ENCODE measurements around the gene PTGR3. TPM values are rescaled to one million over a fixed set of nuclear protein-coding genes. Genes with fewer than 3 reads are reported as not detected.
A peak's percentile ranks its signal among the peaks of the same experiment; 100 is the strongest.

Gene PTGR3
- total and polyA plus RNA-seq, 2 experiments from 2014 or later: 17.4 to 21.1 TPM

DNA sequence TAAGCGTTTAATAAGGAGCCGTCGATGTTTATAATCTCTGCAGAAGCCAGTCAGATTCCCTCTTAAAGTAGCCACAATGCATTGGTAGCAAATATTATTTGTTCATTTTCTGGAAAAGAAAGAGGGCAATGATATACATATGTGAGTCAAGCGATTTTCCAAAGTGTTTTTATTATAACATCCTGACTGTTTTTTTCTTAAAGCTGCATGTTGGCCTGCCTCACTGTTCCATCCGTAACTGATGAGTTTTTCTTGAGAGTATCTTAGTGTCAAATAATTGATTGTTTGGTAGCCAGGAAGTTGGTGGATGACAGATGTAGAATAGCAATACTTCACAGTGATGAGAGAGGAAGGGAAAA, 5.4 kb upstream of the PTGR3 start:
- no peak overlapping the region for H3K4me3 ChIP-seq
- H3K27ac ChIP-seq: no peak overlapping the region
- no peaks in the 10 kb centered on the region for H3K9me3 ChIP-seq (ENCODE audit: low read depth)

DNA sequence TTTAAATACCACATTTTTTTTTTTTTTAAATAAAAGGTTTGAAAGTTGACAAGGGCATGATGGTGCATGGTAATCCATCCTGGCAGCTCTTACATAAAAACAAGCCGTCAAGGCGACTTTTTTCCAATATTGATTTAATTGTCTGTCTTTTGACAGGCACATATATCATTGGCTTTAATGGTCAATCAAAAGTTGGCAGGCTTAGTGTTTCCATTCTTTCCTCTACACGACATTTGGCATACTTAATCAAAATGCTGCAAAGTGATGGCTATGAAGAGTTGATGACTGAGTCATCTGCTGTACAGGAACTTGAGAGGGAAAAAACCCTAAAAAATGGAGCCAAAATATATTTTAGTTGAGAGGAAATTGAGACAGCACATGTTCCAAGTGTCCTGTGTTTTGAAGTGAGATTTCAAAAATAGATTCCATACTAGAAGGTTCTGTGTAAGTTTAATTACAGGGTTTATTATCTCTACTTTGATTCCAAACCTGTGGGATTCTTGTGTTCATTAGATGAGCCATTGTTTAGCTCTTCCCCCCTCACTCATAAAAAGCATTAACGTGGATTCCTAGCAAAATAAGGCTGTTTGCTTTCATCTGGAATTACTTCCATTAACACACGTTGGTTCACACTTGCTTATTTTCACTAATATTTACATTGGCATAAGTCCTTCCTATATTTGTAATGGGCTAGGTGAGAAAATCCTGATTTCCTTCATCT, 4.8 kb upstream of the PTGR3 start:
- Histone ChIP-seq H3K27me3 (peaks cover 18% of the 10 kb centered on the region), H3K4me1 (ENCODE audit: low read depth) (peaks cover 23% of the 10 kb centered on the region), H3K9me3 (ENCODE audit: low read depth) (no peaks in the 10 kb centered on the region), H3K36me3 (no peaks in the 10 kb centered on the region), H3K4me3 (no peak overlapping the region), H3K27ac (no peak overlapping the region)
- peak in 1 of 2 donors; percentile 22 for DNase-seq (ENCODE audit: low read depth in 1 of 2, low spot score in 1 of 2)
- TF ChIP-seq, protein P1, sequence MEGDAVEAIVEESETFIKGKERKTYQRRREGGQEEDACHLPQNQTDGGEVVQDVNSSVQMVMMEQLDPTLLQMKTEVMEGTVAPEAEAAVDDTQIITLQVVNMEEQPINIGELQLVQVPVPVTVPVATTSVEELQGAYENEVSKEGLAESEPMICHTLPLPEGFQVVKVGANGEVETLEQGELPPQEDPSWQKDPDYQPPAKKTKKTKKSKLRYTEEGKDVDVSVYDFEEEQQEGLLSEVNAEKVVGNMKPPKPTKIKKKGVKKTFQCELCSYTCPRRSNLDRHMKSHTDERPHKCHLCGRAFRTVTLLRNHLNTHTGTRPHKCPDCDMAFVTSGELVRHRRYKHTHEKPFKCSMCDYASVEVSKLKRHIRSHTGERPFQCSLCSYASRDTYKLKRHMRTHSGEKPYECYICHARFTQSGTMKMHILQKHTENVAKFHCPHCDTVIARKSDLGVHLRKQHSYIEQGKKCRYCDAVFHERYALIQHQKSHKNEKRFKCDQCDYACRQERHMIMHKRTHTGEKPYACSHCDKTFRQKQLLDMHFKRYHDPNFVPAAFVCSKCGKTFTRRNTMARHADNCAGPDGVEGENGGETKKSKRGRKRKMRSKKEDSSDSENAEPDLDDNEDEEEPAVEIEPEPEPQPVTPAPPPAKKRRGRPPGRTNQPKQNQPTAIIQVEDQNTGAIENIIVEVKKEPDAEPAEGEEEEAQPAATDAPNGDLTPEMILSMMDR (IDR thresholded peaks at IDR 0.05; ENCODE audit: low read depth, low read length): no peak

More for the DNA sequence above, 5.4 kb upstream of the PTGR3 start:
- DNase-seq (ENCODE audit: low read depth in 1 of 2, low spot score in 1 of 2): no peak
- TF ChIP-seq, protein P1 (IDR thresholded peaks at IDR 0.05; ENCODE audit: low read depth, low read length): no peak
- H3K36me3 ChIP-seq: no peaks in the 10 kb centered on the region
- peaks cover 23% of the 10 kb centered on the region for H3K4me1 ChIP-seq (ENCODE audit: low read depth)
- H3K27me3 ChIP-seq: peaks cover 18% of the 10 kb centered on the region

DNA sequence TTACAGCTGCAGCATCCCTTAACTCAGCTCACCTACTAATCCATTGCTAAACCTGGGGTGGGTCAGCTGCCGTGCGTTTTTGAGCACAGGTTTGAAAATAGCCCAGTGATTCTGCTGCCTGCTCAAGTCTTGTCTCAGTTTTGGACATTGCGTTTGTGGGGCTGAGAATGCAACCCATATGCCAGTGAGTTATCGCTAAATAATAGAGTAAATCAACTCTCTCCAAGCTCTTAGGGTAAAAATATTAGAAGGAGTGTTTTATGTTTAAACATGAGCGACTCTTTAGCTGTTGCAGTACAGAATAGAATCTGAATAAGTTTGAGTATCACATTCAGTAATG, 3.8 kb upstream of the PTGR3 start:
- Histone ChIP-seq H3K27me3 (peaks cover 23% of the 10 kb centered on the region), H3K4me3 (peak overlapping the region; percentile 91), H3K4me1 (ENCODE audit: low read depth) (peaks cover 13% of the 10 kb centered on the region), H3K36me3 (no peaks in the 10 kb centered on the region), H3K27ac (no peak overlapping the region), H3K9me3 (ENCODE audit: low read depth) (no peaks in the 10 kb centered on the region)
- TF ChIP-seq, protein P1 (IDR thresholded peaks at IDR 0.05; ENCODE audit: low read depth, low read length): no peak
- no peak for DNase-seq (ENCODE audit: low read depth in 1 of 2, low spot score in 1 of 2)

DNA sequence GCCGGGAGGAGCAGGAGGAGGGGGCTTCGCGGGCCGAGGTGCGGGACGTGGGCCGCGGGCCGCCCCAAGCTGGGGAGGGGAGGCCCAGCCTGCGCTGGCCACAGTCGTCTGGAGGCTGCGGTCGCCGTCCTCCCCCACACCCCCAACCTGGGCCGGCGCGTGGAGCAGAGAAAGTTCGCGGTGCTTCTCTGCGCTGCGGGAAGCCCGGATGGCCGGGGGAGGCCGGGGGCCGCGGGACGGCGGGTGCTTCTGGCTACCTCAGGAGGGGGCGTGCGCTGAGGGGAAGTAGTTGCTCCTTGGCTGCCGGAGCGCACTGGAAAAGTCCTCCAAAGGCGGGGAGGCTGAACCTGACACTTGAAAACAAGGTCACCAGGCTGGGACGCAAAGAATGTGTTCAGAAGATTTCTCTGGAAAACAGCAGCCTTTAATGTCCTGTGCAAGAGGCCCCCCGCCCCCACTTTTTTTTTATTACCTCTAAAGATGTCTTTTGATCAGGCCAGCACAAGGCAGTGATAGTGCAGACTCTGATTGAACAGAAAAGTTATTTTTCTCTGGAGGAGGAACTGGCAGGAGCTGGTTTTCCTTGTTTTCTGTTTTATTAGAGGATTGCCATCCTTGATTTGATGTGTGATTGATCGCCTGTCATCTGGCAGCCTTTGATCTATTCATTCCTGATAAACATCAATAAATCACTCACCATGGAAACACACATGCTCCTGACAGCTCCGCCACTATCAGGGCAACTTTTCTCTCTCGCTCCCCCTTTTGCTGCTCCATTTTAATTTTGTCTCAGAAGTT, 3.2 kb upstream of the PTGR3 start:
- Histone ChIP-seq H3K4me1 (ENCODE audit: low read depth) (peaks cover 17% of the 10 kb centered on the region), H3K9me3 (ENCODE audit: low read depth) (no peaks in the 10 kb centered on the region), H3K27ac (peak overlapping the region; percentile 40), H3K27me3 (peaks cover 29% of the 10 kb centered on the region), H3K36me3 (no peaks in the 10 kb centered on the region), H3K4me3 (peak overlapping the region; percentile 91)
- TF ChIP-seq, protein P1 (IDR thresholded peaks at IDR 0.05; ENCODE audit: low read depth, low read length): no peak
- peak; percentile 43 to 73 for DNase-seq (ENCODE audit: low read depth in 1 of 2, low spot score in 1 of 2)

DNA sequence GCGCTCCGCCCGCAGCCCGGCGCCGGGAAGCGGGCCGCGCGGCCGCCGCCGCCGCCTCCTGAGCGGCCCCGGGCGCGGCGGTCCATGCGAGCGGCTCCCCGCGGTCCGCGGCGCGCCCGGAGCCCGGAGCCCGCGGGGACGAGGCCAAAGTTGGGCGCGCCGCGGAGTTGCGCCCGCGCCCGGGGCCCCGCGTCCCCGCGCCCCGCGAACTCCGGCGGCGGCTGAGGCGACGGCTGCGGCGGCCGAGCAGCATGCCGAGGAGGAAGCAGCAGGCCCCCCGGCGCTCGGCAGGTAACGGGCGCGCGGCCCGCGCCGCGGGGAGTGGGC, 2.6 kb upstream of the PTGR3 start:
- H3K36me3 ChIP-seq: no peaks in the 10 kb centered on the region
- peaks cover 35% of the 10 kb centered on the region for H3K27me3 ChIP-seq
- no peaks in the 10 kb centered on the region for H3K9me3 ChIP-seq (ENCODE audit: low read depth)
- H3K4me1 ChIP-seq (ENCODE audit: low read depth): peaks cover 20% of the 10 kb centered on the region
- H3K27ac ChIP-seq: no peak overlapping the region
- TF ChIP-seq, protein P1 (IDR thresholded peaks at IDR 0.05; ENCODE audit: low read depth, low read length): no peak
- H3K4me3 ChIP-seq: peak overlapping the region; percentile 91
- DNase-seq (ENCODE audit: low read depth in 1 of 2, low spot score in 1 of 2): peak in 1 of 2 donors; percentile 47
